Smooth muscle cell (in vitro differentiated cells): ENCODE results near the gene BCL11A. TPM values are rescaled to one million over a fixed set of nuclear protein-coding genes. Genes with fewer than 3 reads are reported as not detected.

ENCODE experiments used
- DNase-seq: peaks from one replicate; lab custom pipeline; 2025; ENCODE audit not compliant: unreplicated experiment; lab: John Stamatoyannopoulos, UW
- H2AFZ ChIP-seq: fragments of 200-600 bp; sonication (generic); 2 replicates; pipeline ENCODE4 v1.6.0; 2016; ENCODE audit warnings: antibody characterized with exemption, low read depth, mild to moderate bottlenecking
- H3F3A ChIP-seq: fragments of 200-600 bp; sonication (generic); 2 replicates; pipeline ENCODE4 v1.6.0; 2017; ENCODE audit warnings: antibody characterized with exemption, low read depth
- H3K27ac ChIP-seq: fragments of 200-600 bp; sonication (generic); 2 replicates; pipeline ENCODE4 v1.5.1; 2016; ENCODE audit warnings: low read depth, mild to moderate bottlenecking
- H3K27me3 ChIP-seq: fragments of 200-600 bp; sonication (generic); 2 replicates; pipeline ENCODE4 v1.6.1; 2016; ENCODE audit warnings: low read depth, mild to moderate bottlenecking
- H3K36me3 ChIP-seq: fragments of 200-600 bp; sonication (generic); 2 replicates; pipeline ENCODE4 v1.5.1; 2016; ENCODE audit warnings: low read depth
- H3K4me1 ChIP-seq: fragments of 200-600 bp; sonication (generic); 2 replicates; pipeline ENCODE4 v1.5.1; 2016; ENCODE audit warnings: low read depth
- H3K4me2 ChIP-seq: fragments of 200-600 bp; sonication (generic); 2 replicates; pipeline ENCODE4 v1.6.0; 2016; ENCODE audit warnings: mild to moderate bottlenecking
- H3K4me3 ChIP-seq: fragments of 200-600 bp; sonication (generic); 2 replicates; pipeline ENCODE4 v1.5.1; 2016; ENCODE audit warnings: mild to moderate bottlenecking
- H3K79me2 ChIP-seq: fragments of 200-600 bp; sonication (generic); 2 replicates; pipeline ENCODE4 v1.6.0; 2016; ENCODE audit warnings: low read depth, mild to moderate bottlenecking
- H3K9ac ChIP-seq: fragments of 200-600 bp; sonication (generic); 2 replicates; pipeline ENCODE4 v1.6.0; 2016; ENCODE audit warnings: low read depth
- H3K9me3 ChIP-seq: fragments of 200-600 bp; sonication (generic); replicated peaks from 2 replicates; pipeline ENCODE4 v1.5.1; 2016; ENCODE audit warnings: low read depth
- H4K20me1 ChIP-seq: fragments of 200-600 bp; sonication (generic); 2 replicates; pipeline ENCODE4 v1.6.0; 2016; ENCODE audit warnings: low read depth
- CTCF ChIP-seq: fragments of 200-600 bp; sonication (generic); IDR thresholded peaks from 2 replicates; pipeline ENCODE4 v1.5.1; 2017; ENCODE audit warnings: borderline replicate concordance, mild to moderate bottlenecking, antibody characterized with exemption; ENCODE audit not compliant: insufficient read depth, poor library complexity, severe bottlenecking
- WGBS: methylation state at CpG from one replicate; pipeline ENCODE4 v1.1.7; 2016; ENCODE audit warnings: low lambda C conversion rate; 5-methylcytosine and 5-hydroxymethylcytosine counted together
- polyA plus RNA-seq: library from polyadenylated mRNA; unstranded; fragments of >200 nt; fragmentation: Nextera tagmentation; extraction: Ambion mirVana; gene quantifications from 2 replicates; pipeline ENCODE4 v1.2.1, GENCODE V29; 2016
- total RNA-seq: library from RNA; depleted of rRNA; stranded (reverse); fragments of >200 nt; gene quantifications from 2 replicates; pipeline ENCODE4 v1.2.3, GENCODE V29; 2014

The BCL11A gene
- total and polyA plus RNA-seq, 2 experiments from 2014 or later: 15.8 to 20.0 TPM

DNA sequence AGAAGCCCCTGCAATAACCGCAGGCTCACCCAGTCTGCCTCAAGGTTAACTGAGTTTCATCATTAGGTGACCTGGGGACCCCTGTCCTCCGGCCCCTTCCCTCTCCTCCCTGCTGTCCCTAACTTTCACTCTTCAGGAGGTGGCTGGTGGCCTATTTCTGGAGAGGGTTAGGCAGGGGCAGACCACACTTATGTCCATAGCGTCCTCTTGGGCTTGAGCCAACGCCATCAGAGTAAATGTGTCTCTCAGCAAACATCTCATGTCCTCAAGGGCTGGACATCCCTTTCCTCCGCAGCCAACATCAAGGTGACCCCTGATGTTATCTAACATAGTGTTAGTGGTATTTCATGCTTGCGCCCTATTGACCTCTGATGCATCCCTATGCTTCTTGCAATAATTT is 114.8 kb downstream of the BCL11A start:
- peaks cover 6% of the 10 kb centered on the region for H3F3A ChIP-seq
- no peak overlapping the region for H2AFZ ChIP-seq
- TF ChIP-seq CTCF: no peak
- no peak overlapping the region for H3K4me3 ChIP-seq
- H3K27me3 ChIP-seq: no peaks in the 10 kb centered on the region
- no peak for DNase-seq
- WGBS: over 99% methylated on average over 6 of the region's 6 CpGs
- no peak overlapping the region for H3K4me2 ChIP-seq
- H4K20me1 ChIP-seq: no peaks in the 10 kb centered on the region
- no peak overlapping the region for H3K9ac ChIP-seq
- no peaks in the 10 kb centered on the region for H3K36me3 ChIP-seq
- no peaks in the 10 kb centered on the region for H3K79me2 ChIP-seq
- H3K9me3 ChIP-seq: no peaks in the 10 kb centered on the region
- H3K27ac ChIP-seq: no peak overlapping the region
- H3K4me1 ChIP-seq: no peaks in the 10 kb centered on the region

GRCh38 chr2:60438131-60438530 is 115.3 kb downstream of the BCL11A start:
- Histone ChIP-seq H3F3A (peaks cover 6% of the 10 kb centered on the region), H3K36me3 (no peaks in the 10 kb centered on the region), H2AFZ (no peak overlapping the region), H3K79me2 (no peaks in the 10 kb centered on the region), H4K20me1 (no peaks in the 10 kb centered on the region), H3K9me3 (no peaks in the 10 kb centered on the region), H3K9ac (no peak overlapping the region), H3K27ac (no peak overlapping the region), H3K4me3 (no peak overlapping the region), H3K27me3 (no peaks in the 10 kb centered on the region), H3K4me2 (no peak overlapping the region), H3K4me1 (no peaks in the 10 kb centered on the region)
- WGBS: 92% methylated on average over 4 of the region's 4 CpGs
- no peak for TF ChIP-seq CTCF
- DNase-seq: no peak

DNA sequence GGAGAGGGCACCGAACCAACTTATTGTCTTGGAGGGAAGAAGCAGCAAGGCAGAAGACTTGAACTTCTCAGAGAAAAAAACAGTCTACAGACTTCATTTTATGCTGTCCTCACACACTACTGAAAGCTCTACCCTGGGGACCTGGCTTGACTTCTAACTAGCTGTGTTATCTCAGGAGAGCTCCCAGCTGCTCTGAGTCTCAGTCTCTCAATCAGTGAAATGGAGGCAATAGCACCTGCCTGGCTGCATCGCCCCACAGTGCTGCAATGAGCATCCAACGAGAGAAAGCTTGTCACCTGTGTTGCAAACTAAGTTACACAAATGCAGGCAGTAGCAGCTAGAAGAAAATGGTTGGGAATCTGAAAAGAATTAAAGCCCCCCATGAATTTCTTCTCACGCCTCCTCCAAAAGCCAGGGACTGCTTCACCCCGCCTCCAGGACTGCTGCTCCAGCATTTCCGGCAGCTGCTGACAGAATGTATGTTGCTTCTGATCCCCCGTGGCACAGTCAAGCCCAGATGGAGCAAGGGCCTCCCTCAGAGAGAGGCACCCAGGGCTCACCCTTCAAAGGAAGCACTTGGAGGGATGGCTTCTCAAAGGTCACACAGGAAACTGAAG is 116.3 kb downstream of the BCL11A start:
- Histone ChIP-seq H3K36me3 (no peaks in the 10 kb centered on the region), H3K4me1 (no peaks in the 10 kb centered on the region), H3K79me2 (no peaks in the 10 kb centered on the region), H3K9ac (no peak overlapping the region), H3K27me3 (no peaks in the 10 kb centered on the region), H3K27ac (no peak overlapping the region), H3K4me3 (no peak overlapping the region), H3K9me3 (no peaks in the 10 kb centered on the region), H3F3A (peaks cover 6% of the 10 kb centered on the region), H2AFZ (no peak overlapping the region), H3K4me2 (no peak overlapping the region), H4K20me1 (no peaks in the 10 kb centered on the region)
- TF ChIP-seq CTCF: no peak
- 65% methylated on average over 7 of the region's 7 CpGs for WGBS
- no peak for DNase-seq

DNA sequence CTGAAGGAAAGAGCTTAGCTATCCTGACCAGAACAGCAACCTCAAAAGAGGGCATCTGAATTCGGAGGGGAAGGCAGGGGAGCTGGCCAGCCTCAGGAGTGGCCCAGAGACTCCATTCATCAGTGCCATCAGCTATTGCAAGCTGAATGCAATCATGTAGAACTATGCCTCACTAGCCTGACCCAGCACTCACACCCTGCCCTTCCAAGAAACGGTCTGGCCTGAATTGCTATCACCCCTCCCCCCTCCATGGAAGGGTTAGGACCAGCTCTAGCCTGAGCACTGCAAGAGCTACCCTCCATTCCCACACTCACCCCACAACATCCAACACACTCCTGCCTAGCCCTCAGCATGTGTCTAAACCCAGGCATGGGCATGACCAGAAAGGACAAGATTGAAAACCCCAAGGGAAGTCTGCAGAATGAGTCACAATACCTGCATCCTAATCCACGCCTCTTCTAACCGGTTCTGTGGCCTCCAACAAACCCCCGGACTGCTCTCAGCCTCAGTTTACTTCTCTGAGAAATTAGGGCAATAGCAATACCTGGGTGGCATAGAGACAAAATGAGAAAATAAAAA is 120.3 kb downstream of the BCL11A start:
- Histone ChIP-seq H3K4me3 (no peak overlapping the region), H3K27me3 (no peaks in the 10 kb centered on the region), H4K20me1 (no peaks in the 10 kb centered on the region), H3K9me3 (no peaks in the 10 kb centered on the region), H3K79me2 (no peaks in the 10 kb centered on the region), H2AFZ (no peak overlapping the region), H3K4me1 (no peaks in the 10 kb centered on the region), H3K4me2 (no peak overlapping the region), H3K27ac (no peak overlapping the region), H3F3A (peaks cover 3% of the 10 kb centered on the region), H3K9ac (no peak overlapping the region), H3K36me3 (no peaks in the 10 kb centered on the region)
- 63% methylated on average over 5 of the region's 5 CpGs for WGBS
- TF ChIP-seq CTCF: no peak
- no peak for DNase-seq
